HG03196 (cell line): ENCODE data around the gene MOB1B.
"Not testable (repeated sequence)": the region's sequence is repeated elsewhere in the genome, so short reads cannot be mapped to it uniquely, and the experiment has no call there.

ENCODE experiments used
- ATAC-seq: cut with Tn5 transposase; IDR thresholded peaks from one replicate; pipeline ENCODE4 v1.9.1; 2021; ENCODE audit not compliant: unreplicated experiment

Gene MOB1B

DNA sequence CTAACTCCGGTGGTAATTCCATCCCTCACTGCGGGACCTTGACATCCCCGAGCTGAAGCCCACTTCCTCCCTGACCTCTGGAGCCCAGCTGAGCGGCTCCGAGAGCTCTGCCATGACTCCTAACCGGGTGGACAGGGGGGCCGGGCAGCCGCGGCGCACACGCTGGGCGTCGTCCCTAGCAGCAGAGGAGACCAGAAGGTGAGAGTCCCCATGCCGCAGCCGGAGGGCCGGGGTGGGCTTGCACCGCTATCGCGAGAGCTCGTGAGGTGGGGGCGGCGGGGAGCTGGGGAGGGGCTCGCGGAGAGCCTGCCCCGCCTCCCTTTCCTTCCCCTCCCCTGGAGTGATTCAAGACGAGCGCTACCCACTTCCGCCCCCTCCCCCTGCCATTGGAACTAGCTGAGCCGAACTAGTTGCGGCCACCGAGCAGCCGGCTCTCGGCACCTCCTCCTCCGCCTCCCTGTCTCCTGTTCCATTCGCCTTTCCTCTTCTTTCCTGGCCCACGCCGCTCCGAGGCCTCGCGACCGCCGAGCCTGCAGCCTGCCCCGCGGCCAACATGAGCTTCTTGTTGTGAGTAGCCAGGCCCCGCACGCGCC, at the start of gene MOB1B:
TSS of gene MOB1B (plus strand) at position 386 of the 593 bp plus-strand sequence. CDS start at position 554, 168 bp downstream.
- ATAC-seq, result peak; percentile 90

DNA sequence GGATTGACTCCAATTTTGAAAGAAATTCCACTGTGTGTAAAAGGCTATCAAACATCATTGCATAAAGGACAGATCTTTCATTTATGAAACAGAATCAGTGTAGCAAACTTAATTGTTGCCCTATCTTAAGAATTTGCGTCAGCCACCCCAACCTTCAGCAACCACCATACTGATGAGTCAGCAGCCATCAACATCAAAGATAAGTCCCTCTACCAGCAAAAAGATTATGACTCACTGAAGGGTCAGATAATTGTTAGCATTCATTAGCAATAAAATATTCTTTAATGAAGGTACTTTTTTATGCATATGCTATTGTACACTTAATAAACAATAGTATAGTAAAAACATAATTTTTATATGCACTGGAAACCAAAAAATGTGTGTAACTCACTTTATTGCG, 46.7 kb upstream of the MOB1B start:
- ATAC-seq, result no peak

DNA sequence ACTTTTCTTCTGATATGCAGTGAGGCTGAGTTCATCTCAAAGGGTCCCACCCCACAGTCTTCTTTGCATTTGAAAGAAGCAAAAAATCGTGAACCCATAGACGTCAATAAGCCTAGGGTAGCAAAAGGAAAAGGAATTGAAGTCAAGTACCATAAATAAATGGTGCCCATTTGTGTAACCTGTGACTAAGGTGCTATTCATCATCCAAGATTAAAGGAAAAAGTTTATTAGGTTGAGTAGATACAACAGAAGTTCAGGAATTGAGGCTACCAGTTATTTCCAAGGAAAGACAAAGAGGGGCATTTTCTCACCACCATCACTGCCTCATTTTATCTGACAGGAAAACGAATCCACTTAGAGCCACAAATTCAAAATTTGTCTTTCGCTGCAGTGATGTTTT, 43.7 kb upstream of the MOB1B start:
- no peak for ATAC-seq

- no peak for ATAC-seq
These were observed 43.1 kb upstream of the MOB1B start for GRCh38 chr4:70859066-70859465.

DNA sequence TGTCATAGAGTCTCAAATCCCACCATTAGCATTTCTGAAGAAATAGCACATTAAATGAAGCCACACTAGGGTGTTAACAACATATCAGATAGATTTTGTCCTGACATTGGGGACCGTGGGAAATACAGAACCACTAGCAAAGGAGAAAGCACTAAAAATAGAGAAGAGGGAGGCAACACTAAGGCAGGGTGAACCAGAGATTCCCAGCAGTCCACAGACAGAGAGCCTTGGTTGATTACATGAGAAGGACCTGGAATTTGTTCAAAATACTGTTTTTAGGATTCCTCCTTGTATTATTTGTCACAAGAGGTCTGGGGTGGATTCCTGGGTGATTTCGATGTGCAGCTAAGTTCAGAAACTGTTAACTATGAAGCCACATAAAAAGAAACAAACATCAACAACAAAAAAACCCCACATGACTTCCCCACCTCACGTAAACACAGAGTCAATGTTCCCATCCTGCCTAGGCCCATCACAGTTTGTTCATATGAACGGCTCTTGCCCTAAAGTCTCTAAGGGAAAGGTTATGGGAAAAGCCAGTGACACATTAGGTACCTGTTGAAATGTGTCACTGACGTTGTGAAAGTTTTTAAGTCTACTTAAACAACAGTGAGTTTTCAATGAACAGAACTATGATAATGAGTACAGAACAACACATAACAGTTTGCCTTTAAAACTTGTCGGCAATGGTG, 38.9 kb upstream of the MOB1B start:
- ATAC-seq, result peak; percentile 82

DNA sequence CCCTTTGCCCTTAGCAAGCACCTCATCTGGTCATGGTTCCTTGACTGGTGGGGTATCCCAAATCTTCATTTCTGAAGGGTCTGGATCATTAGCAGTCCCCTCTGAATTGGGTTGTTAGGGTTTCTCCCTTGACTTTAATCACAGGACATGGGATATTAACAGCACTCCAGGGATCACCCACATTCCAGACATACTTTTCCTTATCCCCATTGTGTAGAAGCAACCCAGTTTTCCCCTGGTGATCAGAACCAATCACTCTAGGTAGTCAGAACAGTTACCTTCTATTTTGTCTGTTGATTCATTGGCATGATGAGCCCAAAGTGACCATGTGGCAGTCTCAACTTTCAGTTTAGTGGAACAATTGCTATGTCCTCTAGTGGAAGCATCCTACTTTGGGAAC, 33.4 kb upstream of the MOB1B start:
- ATAC-seq, result no peak

GRCh38 chr4:70873216-70873615, 29.0 kb upstream of the MOB1B start:
- ATAC-seq, result no peak

GRCh38 chr4:70874268-70875156, 27.7 kb upstream of the MOB1B start:
- ATAC-seq, result peak; percentile 73

- ATAC-seq, result no peak
These were observed 24.6 kb upstream of the MOB1B start for GRCh38 chr4:70877556-70877955.

- no peak for ATAC-seq
These were observed 21.4 kb upstream of the MOB1B start for GRCh38 chr4:70880739-70881138.

DNA sequence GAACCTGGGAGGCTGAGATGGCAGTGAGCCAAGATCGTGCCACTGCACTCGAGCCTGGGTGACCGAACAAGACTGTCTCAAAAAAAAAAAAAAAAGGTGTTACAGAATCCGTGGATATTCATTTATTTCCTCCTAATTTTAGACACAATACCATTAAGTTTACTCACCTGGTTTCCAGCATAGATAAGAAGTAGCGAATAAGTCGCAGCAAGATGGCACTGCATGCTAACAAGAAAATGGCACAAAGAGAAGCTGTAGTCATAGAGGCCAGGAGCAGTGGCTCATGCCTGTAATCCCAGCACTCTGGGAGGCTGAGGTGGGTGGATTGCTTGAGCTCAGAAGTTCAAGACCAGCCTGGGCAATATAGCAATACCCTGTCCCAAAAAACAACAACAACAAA, 17.0 kb upstream of the MOB1B start:
- no peak for ATAC-seq

DNA sequence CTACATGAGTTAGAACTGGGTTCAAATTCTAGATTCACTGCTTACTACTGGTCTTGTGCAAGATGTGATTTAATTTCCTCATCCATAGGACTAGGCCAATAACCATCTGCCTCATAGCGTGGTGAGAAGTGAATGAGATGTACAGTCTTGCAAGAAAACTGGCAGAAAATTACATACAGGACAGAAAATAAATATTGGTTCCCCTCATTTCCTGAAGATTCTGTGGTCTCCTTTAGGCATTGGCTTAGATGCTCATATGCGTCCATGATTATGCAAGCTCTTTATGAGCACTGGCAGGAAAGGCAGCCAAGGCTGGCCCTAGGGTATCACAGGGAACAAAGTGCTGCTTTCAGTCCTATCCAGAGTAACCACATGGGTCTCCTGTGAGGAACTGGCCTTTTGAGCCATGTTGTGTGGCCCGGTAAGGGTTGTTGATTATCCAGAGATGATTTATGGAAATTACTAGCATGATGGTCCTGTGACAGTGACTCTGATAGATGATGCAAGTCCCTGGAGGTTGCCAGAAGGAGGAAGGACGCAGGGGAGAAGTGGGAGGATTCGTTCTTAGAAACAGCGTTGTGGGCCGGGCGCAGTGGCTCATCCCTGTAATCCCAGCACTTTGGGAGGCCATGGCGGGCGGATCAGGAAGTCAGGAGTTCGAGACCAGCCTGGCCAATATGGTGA, 9.9 kb upstream of the MOB1B start:
- ATAC-seq, result no peak

DNA sequence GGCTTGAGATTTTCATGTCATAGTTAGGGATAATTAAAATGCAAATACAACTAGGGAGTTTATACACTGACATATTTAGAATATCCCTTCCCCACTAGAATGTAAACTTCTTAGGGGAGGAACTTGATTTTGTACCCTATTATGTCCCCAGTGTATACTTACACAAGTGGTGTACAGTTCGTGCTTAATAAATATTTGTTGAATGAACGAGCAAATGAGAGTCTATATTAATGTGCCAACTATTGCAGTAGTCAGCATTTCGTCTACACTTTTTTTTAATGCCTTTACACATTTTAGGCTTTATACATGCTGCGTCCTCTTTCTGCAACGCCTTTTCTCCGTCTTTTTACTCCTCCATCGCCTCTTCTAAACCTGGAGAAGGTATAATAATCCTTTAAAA, 8.4 kb upstream of the MOB1B start:
- ATAC-seq, result no peak

GRCh38 chr4:70895405-70895804, 6.8 kb upstream of the MOB1B start:
- peak; percentile 15 for ATAC-seq

DNA sequence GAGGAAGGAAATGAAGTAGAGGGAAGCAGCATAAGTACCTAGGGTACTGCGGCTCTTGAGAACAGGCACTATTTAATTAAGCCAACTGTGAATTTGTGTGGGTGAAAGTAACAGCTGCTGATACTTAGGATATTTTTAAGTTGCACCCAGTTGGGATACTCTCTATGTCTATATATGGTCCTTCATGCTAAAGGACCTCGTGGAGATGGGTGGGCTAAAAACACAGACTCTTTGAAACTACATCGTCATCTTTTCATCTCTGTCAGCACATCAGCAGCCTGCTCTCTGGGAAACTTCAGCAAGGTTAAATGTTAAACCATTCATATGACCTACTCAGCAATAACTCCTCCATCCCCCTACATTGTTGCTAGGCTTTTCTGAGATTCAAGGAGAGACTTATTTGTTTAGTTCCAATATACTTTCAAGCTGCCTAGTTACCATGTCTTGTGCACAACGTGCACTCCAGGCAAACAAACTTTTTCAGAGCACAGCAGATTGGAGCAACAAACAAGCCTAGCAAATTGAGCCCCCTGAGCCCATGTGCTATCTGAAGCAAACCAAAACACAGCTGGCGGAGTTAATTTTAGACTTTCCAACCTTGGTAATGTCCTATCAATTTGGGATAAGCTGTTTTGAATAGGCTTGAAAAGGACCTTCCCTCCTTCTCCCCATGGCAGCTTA, 6.2 kb upstream of the MOB1B start:
- ATAC-seq, result peak; percentile 67

- not testable (repeated sequence) for ATAC-seq
These were observed 3.6 kb upstream of the MOB1B start for GRCh38 chr4:70898581-70898980.

DNA sequence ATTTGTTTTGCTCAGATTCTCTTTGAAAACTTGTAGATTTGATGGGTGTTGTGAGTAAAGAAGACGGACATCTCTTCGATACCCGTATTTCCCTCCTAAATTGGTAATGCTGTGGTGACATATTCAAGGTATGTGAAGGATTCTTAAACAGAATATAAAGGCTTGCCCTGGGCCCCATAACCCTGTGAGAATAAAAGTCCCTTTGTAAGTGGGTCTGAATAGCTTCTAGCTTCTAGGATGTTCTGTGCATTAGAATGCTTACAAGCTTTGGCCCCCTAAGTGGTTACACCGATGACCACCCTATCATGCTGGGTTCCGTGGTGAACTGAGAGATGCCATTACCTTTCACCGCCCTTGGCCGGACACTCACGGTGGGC, 574 bp upstream of the MOB1B start:
- ATAC-seq, result no peak

GRCh38 chr4:70902577-70903290, 565 bp downstream of the MOB1B start:
- ATAC-seq, result peak; percentile 47

- ATAC-seq, result peak; percentile 13
These were observed 1.1 kb downstream of the MOB1B start for GRCh38 chr4:70903291-70903603.

DNA sequence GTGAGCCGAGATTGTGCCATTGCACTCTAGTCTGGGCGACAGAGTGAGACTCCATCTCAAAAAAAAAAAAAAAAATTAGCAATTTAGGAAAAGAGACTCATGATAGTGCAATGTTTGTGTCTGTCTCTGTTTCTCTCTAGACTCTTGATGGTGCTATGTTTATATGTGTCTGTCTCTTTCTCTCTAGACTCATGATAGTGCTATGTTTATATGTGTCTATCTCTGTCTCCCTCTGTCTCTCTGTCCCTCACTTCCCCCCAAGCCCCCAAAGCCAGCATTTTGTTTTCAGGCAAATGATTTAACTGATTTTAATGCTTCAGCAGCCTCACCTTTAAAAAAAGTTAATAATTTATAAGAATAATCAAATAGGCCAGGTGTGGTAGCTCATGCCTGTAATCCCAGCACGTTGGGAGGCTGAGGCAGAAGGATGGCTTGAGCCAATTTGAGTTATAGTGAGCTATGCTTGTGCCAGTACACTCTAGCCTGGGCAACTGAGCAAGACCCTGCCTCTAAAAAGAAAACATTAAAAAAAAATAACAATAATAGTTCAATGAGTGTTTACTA, 6.9 kb downstream of the MOB1B start:
- no peak for ATAC-seq
